Measurements from ENCODE around the gene RALGPS1. TPM values are rescaled to one million over a fixed set of nuclear protein-coding genes. Genes with fewer than 3 reads are reported as not detected.

Gene RALGPS1
- total RNA-seq: 1.7 and 2.0 TPM in 2 replicates

DNA sequence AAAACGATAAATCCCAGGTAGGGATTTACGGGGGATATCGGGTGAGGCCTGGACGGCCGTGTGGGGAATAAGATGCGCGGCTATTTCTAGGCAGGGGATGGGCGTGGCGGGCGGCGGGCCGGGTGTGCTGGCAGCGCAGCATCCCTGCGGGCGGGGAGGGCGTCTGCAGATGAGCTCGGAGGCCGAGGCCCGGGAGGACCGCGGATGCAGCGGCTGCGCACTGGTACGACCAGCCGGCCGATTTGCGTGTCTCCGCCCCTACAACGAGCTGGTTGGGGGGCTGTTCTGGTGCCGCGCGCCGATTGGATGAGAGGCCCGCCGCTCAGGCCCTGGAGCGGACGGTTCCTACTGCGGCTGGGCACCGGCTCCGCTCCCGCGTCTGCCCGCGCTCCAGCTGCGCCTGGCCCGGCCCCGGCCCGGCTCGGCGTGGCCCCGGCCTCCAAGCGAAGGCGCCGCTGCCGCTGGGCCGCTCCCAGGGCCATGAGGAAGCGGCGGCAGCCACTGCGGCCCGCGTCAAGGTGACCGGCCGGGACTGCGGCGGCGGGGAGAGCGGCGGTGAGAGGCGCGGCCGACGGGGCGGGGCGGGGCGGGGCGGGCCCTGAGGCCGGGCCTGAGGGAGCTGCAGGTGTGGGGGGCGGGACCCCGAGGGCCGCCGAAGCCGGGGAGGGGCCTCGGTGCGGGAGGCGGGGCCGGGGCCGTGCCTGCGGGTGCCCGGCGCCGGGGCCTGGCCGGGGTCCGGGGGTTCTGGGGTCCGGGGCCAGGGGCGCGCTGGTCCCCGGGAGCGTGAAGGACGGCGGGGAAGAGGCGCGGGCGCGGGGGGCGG, at the start of gene RALGPS1:
Gene RALGPS1 (plus strand): TSS at position 325 of the 823 bp plus-strand sequence. CDS start 47,508 bp downstream, outside the sequence.

DNA sequence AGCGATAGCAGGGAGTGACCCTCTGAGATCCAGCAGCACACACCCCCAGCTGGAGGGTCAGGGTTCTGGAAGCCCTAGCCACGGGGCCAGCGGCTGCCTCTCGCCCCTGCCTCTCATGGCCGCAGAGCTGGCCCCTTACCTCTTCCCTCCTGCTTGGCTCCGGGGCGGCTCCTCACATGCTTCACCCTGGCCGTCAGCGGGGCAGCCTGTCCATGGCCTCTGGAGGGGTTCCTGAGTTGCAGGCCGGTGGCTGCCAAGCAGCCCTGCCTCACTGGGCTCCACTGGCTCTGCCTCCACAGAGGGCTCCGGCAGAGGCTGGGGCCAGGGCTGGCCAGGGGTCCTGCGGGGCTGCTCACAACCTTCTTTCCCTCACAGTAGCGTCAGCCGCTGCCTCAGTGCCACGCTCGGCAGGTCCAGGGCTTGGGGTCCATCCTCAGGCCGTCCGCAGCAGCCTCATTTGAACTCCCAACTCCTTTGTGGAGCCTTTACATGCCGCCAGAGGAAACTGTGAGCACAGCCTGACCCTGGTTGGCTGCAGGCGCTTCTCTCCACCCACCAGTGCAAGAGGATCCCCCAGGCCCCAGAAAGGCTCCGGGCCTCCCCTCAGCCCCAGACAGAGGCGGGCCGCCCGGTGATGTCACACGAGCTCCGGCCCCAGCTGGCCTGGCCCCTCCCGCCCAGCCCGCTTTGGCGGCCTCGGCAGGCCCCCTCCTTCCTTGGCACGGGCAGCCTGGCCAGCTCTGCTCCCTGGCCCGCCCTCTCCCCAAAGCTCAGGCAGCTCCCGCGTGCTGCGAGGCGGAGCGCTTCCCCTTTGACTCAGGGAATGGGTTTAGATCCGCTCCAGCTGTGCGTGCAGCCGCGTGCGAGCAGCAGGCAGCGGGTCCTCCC, 207.8 kb downstream of the RALGPS1 start, which contains the start of gene ANGPTL2:
Gene ANGPTL2 (minus strand): TSS at position 460 of the 888 bp plus-strand sequence. CDS start 13,904 bp downstream, outside the sequence.

GRCh38 chr9:127264462-127265219, 350.1 kb downstream of the RALGPS1 start, which contains the start of gene GARNL3:
Gene GARNL3, plus strand, starts transcription at chr9:127264774. Its CDS starts 104 bp downstream, at chr9:127264878.

Other genes with a start within 250 kb of the RALGPS1 start
- gene ZBTB43, start 109.7 kb upstream of the RALGPS1 start, total RNA-seq: 31.9 and 65.4 TPM in 2 replicates
- 5.4 and 6.5 TPM in 2 replicates for gene ZBTB34, start 54.1 kb upstream of the RALGPS1 start, total RNA-seq
- gene ANGPTL2, start 207.9 kb downstream of the RALGPS1 start, total RNA-seq: 125 and 167 TPM in 2 replicates

Measured in smooth muscle cell of bladder (primary cell).